AG04450 (cell line): ENCODE measurements around the gene MYH11. TPM values are rescaled to one million over a fixed set of nuclear protein-coding genes. Genes with fewer than 3 reads are reported as not detected.

ENCODE experiments used
- CTCF ChIA-PET: fragments of 300-600, 350-600 bp; formaldehyde crosslinking; extraction: SDS; loops from one replicate; lab custom pipeline; 2022; ENCODE audit warnings: antibody characterized with exemption, inconsistent platforms; lab: Charles Lee
- POLR2A ChIA-PET: fragments of 350-600 bp; formaldehyde crosslinking; extraction: SDS; loops from one replicate; lab custom pipeline; 2021; ENCODE audit warnings: antibody characterized with exemption, inconsistent platforms; lab: Yijun Ruan, JAX
- DNase-seq: peaks from one replicate; pipeline ENCODE4 v3.0.0-alpha.2; 2011; ENCODE audit warnings: low read depth, low spot score
- H3K27ac ChIP-seq: one replicate; pipeline ENCODE4 v1.5.1; 2012; ENCODE audit warnings: low read depth, low read length, control low read depth
- H3K27me3 ChIP-seq: one replicate; pipeline ENCODE4 v1.6.0; 2012; ENCODE audit warnings: low read length; ENCODE audit not compliant: control insufficient read depth, insufficient read depth
- H3K4me3 ChIP-seq: 2 replicates; pipeline ENCODE4 v1.5.1; 2011; ENCODE audit warnings: mild to moderate bottlenecking, low read depth, low read length, control low read depth
- H3K9me3 ChIP-seq: 2 replicates; pipeline ENCODE4 v1.5.1; 2012; ENCODE audit warnings: low read length; ENCODE audit not compliant: control insufficient read depth, insufficient read depth
- polyA plus RNA-seq: library from polyadenylated mRNA; depleted of rRNA; stranded (reverse); fragments of >200 nt; gene quantifications from 2 replicates; pipeline ENCODE4 v1.2.3, GENCODE V29; 2011
- TF ChIP-seq, protein P1 (sequence below): IDR thresholded peaks from 2 replicates; pipeline ENCODE4 v1.5.1; 2011; ENCODE audit warnings: low read depth, low read length, control low read depth, inconsistent platforms

MYH11 gene
- polyA plus RNA-seq, 1 experiment, result 0.20 TPM

DNA sequence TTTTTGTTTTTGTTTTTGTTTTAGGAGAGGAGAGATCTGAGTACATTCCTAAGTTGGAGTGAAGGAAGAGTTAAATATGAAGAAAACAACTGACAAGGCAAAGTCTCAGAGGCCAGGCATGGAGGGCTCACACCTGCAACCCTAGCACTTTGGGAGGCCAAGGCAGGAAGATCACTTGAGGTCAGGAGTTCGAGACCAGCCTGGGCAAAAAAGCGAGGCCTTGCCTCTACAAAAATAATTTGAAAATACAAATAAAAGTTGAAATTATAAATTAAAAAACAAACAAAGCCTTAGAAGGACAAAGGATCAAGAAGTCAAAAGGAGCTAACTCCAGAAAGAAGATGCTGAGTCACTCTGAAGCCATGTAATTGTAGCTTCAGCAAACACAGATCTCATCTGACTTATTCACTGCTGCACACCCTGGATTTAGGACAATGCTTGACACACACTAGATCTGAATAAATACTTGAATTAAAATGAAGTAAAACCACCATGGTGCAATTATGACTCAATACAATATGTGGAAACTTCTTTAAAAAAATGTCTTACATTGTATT, 22.5 kb upstream of the MYH11 start:
- H3K27me3 ChIP-seq, result no peaks in the 10 kb centered on the region
- TF ChIP-seq, protein P1, sequence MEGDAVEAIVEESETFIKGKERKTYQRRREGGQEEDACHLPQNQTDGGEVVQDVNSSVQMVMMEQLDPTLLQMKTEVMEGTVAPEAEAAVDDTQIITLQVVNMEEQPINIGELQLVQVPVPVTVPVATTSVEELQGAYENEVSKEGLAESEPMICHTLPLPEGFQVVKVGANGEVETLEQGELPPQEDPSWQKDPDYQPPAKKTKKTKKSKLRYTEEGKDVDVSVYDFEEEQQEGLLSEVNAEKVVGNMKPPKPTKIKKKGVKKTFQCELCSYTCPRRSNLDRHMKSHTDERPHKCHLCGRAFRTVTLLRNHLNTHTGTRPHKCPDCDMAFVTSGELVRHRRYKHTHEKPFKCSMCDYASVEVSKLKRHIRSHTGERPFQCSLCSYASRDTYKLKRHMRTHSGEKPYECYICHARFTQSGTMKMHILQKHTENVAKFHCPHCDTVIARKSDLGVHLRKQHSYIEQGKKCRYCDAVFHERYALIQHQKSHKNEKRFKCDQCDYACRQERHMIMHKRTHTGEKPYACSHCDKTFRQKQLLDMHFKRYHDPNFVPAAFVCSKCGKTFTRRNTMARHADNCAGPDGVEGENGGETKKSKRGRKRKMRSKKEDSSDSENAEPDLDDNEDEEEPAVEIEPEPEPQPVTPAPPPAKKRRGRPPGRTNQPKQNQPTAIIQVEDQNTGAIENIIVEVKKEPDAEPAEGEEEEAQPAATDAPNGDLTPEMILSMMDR, result no peak
- no peaks in the 10 kb centered on the region for H3K9me3 ChIP-seq
- H3K4me3 ChIP-seq, result no peak overlapping the region
- CTCF ChIA-PET, result interaction anchor here (1.7 kb wide), 1 partner anchor 9 kb away, joined by 4 read pairs; the partner anchor contains the start of gene CEP20
- H3K27ac ChIP-seq, result peak overlapping the region; percentile 97
- POLR2A ChIA-PET, result interaction anchor here (0.8 to 1.3 kb wide), 3 partner anchors 9 to 88 kb away, joined by 3 to 4 read pairs (median 4); partner anchors contain the start of gene CEP20
- peak; percentile 78 for DNase-seq

DNA sequence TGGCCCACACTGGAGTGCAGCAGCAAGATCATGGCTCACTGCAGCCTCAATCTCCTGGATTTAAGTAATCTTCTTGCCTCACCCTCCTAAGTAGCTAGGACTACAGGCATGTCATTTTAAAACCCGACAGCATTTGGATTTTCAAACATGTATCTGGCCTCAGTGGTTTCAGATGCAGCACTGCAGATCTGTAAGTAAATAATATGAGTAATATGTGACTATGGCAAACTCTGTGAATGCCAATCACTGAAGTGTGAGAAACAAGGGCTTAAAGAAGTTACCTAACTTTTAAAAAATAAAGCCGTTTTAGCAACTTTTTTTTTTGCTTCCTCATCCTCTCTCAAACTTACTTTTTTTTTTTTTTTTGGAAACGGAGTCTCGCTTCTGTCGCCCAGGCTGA, 19.7 kb upstream of the MYH11 start:
- TF ChIP-seq, protein P1, result no peak
- DNase-seq, result no peak
- ChIA-PET POLR2A (interaction anchor here (0.7 kb wide), 1 partner anchor 122 kb away, joined by 3 read pairs; no protein-coding TSS in a partner anchor), CTCF (interaction anchor here (0.6 kb wide), 1 partner anchor 130 kb away, joined by 3 read pairs; no protein-coding TSS in a partner anchor)
- Histone ChIP-seq H3K27me3 (no peaks in the 10 kb centered on the region), H3K27ac (no peak overlapping the region), H3K4me3 (no peak overlapping the region), H3K9me3 (no peaks in the 10 kb centered on the region)

DNA sequence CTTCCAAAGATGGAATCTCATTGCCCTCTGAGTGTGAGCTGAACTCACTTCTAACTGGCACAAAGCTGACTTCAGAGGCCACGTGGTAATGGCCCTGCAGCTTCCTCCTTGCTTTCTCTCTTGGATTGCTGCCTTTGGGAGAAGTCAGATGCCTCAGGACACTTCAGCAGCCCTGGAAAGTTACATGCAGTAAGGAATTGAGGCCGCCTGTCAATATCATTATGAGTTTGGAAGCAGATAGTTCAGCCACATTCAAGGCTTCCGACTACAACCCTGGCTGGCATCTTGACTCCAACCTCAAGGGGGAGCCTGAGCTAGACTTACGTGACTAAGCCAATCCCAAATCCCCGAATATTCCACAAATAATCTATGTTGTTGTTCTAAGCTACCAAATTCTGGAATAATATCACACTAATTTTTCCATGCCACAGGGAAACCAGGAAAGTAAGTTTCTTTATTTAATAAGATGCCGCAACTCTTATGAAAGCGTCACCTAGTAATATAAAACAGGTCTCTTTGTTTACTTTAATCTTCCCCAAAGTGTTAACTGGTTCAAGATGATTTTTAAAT, 18.0 kb upstream of the MYH11 start:
- H3K9me3 ChIP-seq, result no peaks in the 10 kb centered on the region
- ChIA-PET POLR2A (interaction anchor here (0.8 to 1.7 kb wide), 3 partner anchors 9 to 147 kb away, joined by 3 to 8 read pairs (median 5); partner anchors contain the start of gene CEP20), CTCF (interaction anchor here (0.5 to 3.0 kb wide), 48 partner anchors 9 to 321 kb away, joined by 3 to 35 read pairs (median 5); partner anchors contain the start of gene CEP20)
- no peak overlapping the region for H3K4me3 ChIP-seq
- TF ChIP-seq, protein P1, result peak; percentile 87
- DNase-seq, result peak; percentile 52
- no peaks in the 10 kb centered on the region for H3K27me3 ChIP-seq
- H3K27ac ChIP-seq, result no peak overlapping the region

DNA sequence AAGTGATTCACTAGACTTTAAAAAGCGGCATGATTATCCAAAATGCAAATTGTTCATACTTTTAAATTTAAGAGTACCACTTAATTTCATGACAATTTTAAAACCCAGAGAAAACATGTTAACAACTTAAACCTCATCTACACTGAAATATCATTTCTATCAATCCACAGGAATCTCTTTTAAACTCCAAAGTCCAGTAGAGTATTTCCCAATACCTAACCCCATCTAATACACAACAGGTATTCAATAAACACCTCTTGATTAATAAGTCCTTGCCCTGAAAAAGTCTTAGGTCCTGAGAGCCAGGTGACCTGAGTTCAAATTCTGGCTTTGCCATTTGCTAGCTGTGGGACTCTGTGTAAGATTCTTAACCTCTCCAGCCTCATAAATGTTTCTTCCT, 16.9 kb upstream of the MYH11 start:
- H3K27ac ChIP-seq, result no peak overlapping the region
- DNase-seq, result no peak
- H3K9me3 ChIP-seq, result no peaks in the 10 kb centered on the region
- TF ChIP-seq, protein P1, result no peak
- no peak overlapping the region for H3K4me3 ChIP-seq
- no peaks in the 10 kb centered on the region for H3K27me3 ChIP-seq
- ChIA-PET POLR2A (no interaction called here), CTCF (interaction anchor here (0.7 to 3.0 kb wide), 14 partner anchors 9 to 254 kb away, joined by 3 to 35 read pairs (median 6); partner anchors contain the start of gene CEP20)

DNA sequence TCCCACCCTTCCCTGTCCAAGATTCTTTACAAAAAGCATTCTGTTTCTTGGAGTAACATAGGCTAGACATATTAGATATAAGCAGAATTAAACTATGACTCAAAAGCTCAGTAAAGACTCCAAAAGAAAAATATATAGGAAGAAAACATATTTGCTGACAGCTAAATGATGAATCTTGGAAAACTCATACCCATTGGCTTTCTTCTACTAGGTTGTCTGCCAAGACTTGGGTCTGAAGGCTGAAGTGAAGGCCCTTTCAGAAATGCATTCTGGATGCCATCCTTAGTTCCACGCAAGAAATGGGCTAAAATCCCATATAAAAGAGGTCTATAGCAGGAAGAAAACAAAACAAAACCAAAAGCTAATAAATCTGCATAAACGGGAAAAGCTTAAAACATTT, 16.5 kb upstream of the MYH11 start:
- Histone ChIP-seq H3K4me3 (no peak overlapping the region), H3K9me3 (no peaks in the 10 kb centered on the region), H3K27ac (no peak overlapping the region), H3K27me3 (no peaks in the 10 kb centered on the region)
- no peak for DNase-seq
- CTCF ChIA-PET, result interaction anchor here (0.7 to 3.0 kb wide), 7 partner anchors 14 to 254 kb away, joined by 3 to 35 read pairs (median 3); partner anchors contain the start of gene CEP20
- TF ChIP-seq, protein P1, result no peak
- POLR2A ChIA-PET, result no interaction called here
